Measurements from ENCODE around the gene ALLC.

ALLC gene

GRCh38 chr2:3650140-3650920 is 7.7 kb upstream of the ALLC start:
- in situ Hi-C loops (cut with HindIII; ENCODE audit: low pct_ligation_motif_present, low sequenced_read_pairs) = no loop called here
- no peak overlapping the region for H3K27ac ChIP-seq
- no peak for TF ChIP-seq CTCF (IDR thresholded peaks at IDR 0.05; ENCODE audit: low read depth, low read length, missing control alignments)
- no peaks in the 10 kb centered on the region for H3K27me3 ChIP-seq (replicated peaks)
- no peaks in the 10 kb centered on the region for H3K36me3 ChIP-seq (replicated peaks)
- DNase-seq = no peak
- no peak overlapping the region for H3K4me3 ChIP-seq (ENCODE audit: low read depth, low read length)

GRCh38 chr2:3651691-3652648 is 6.0 kb upstream of the ALLC start:
- H3K36me3 ChIP-seq (replicated peaks) = no peaks in the 10 kb centered on the region
- TF ChIP-seq CTCF (IDR thresholded peaks at IDR 0.05; ENCODE audit: low read depth, low read length, missing control alignments) = no peak
- peak; percentile 25 for DNase-seq
- no peak overlapping the region for H3K27ac ChIP-seq
- in situ Hi-C loops (cut with HindIII; ENCODE audit: low pct_ligation_motif_present, low sequenced_read_pairs) = no loop called here
- peak overlapping the region; percentile 41 for H3K4me3 ChIP-seq (ENCODE audit: low read depth, low read length)
- no peaks in the 10 kb centered on the region for H3K27me3 ChIP-seq (replicated peaks)

GRCh38 chr2:3652896-3653625 is 4.9 kb upstream of the ALLC start:
- DNase-seq = no peak
- no peak overlapping the region for H3K4me3 ChIP-seq (ENCODE audit: low read depth, low read length)
- no peaks in the 10 kb centered on the region for H3K27me3 ChIP-seq (replicated peaks)
- H3K27ac ChIP-seq = no peak overlapping the region
- in situ Hi-C loops (cut with HindIII; ENCODE audit: low pct_ligation_motif_present, low sequenced_read_pairs) = no loop called here
- no peak for TF ChIP-seq CTCF (IDR thresholded peaks at IDR 0.05; ENCODE audit: low read depth, low read length, missing control alignments)
- no peaks in the 10 kb centered on the region for H3K36me3 ChIP-seq (replicated peaks)

GRCh38 chr2:3654011-3654410 is 4.0 kb upstream of the ALLC start:
- DNase-seq = no peak
- no peak overlapping the region for H3K4me3 ChIP-seq (ENCODE audit: low read depth, low read length)
- in situ Hi-C loops (cut with HindIII; ENCODE audit: low pct_ligation_motif_present, low sequenced_read_pairs) = no loop called here
- H3K27ac ChIP-seq = no peak overlapping the region
- TF ChIP-seq CTCF (IDR thresholded peaks at IDR 0.05; ENCODE audit: low read depth, low read length, missing control alignments) = no peak
- no peaks in the 10 kb centered on the region for H3K27me3 ChIP-seq (replicated peaks)
- no peaks in the 10 kb centered on the region for H3K36me3 ChIP-seq (replicated peaks)

- H3K36me3 ChIP-seq (replicated peaks) = no peaks in the 10 kb centered on the region
- H3K4me3 ChIP-seq (ENCODE audit: low read depth, low read length) = no peak overlapping the region
- no peak for TF ChIP-seq CTCF (IDR thresholded peaks at IDR 0.05; ENCODE audit: low read depth, low read length, missing control alignments)
- no peak for DNase-seq
- H3K27me3 ChIP-seq (replicated peaks) = no peaks in the 10 kb centered on the region
- H3K27ac ChIP-seq = no peak overlapping the region
- in situ Hi-C loops (cut with HindIII; ENCODE audit: low pct_ligation_motif_present, low sequenced_read_pairs) = no loop called here
Observed at GRCh38 chr2:3654531-3655225, 3.3 kb upstream of the ALLC start.
